ENCODE data around the gene CASP3. TPM values are rescaled to one million over a fixed set of nuclear protein-coding genes. Genes with fewer than 3 reads are reported as not detected.

CASP3 gene
- total RNA-seq, 1 donor from 2014 or later: 40.8 TPM

DNA sequence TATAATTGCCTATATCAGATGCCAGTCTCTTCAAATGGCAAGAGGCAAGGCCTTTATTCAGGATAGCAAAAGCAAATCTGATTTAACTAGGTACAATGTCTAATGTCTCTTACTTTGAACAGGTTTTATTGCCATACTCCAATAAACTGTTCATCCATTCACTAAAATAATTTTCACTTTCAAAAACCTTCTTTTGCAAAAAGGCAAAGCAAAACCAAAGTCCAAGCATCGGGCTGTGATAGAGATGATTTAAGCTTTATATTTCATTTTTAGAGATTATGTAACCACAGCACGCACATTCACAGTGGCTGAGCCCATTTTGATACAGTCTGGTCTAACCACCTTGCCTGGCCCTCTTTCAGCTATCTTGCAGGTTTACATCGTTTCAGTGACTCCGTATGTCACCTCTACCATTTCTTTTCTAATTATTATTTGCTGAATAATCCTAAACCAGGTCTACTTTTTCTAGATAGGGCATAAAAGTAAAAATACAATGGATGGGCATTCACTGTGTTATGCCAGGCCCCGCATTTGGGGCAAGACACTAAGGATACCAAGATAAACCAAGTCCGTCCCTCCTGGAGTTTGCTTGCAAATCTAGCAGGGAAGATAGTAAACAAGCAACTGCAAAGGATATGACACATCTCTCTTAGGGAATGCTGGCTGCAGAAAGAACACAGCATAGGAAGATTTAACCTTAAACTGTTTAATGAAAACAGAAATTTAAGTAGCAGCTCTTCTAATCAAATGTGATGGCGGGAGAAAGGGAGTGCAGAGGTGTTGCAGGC is 1.8 kb downstream of the CASP3 start:
- TF ChIP-seq, protein P1, sequence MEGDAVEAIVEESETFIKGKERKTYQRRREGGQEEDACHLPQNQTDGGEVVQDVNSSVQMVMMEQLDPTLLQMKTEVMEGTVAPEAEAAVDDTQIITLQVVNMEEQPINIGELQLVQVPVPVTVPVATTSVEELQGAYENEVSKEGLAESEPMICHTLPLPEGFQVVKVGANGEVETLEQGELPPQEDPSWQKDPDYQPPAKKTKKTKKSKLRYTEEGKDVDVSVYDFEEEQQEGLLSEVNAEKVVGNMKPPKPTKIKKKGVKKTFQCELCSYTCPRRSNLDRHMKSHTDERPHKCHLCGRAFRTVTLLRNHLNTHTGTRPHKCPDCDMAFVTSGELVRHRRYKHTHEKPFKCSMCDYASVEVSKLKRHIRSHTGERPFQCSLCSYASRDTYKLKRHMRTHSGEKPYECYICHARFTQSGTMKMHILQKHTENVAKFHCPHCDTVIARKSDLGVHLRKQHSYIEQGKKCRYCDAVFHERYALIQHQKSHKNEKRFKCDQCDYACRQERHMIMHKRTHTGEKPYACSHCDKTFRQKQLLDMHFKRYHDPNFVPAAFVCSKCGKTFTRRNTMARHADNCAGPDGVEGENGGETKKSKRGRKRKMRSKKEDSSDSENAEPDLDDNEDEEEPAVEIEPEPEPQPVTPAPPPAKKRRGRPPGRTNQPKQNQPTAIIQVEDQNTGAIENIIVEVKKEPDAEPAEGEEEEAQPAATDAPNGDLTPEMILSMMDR (conservative IDR thresholded peaks at IDR 0.05): no peak
- Mint-ChIP-seq H3K4me1 (ENCODE audit: unreplicated experiment) (peaks cover 51% of the 10 kb centered on the region), H3K36me3 (peaks cover 15% of the 10 kb centered on the region), H3K9me3 (no peaks in the 10 kb centered on the region), H3K27me3 (no peaks in the 10 kb centered on the region), H3K4me3 (peak overlapping the region; percentile 94), H3K27ac (peak overlapping the region; percentile 92)
- no peak for DNase-seq (ENCODE audit: extremely low spot score, unreplicated experiment)

DNA sequence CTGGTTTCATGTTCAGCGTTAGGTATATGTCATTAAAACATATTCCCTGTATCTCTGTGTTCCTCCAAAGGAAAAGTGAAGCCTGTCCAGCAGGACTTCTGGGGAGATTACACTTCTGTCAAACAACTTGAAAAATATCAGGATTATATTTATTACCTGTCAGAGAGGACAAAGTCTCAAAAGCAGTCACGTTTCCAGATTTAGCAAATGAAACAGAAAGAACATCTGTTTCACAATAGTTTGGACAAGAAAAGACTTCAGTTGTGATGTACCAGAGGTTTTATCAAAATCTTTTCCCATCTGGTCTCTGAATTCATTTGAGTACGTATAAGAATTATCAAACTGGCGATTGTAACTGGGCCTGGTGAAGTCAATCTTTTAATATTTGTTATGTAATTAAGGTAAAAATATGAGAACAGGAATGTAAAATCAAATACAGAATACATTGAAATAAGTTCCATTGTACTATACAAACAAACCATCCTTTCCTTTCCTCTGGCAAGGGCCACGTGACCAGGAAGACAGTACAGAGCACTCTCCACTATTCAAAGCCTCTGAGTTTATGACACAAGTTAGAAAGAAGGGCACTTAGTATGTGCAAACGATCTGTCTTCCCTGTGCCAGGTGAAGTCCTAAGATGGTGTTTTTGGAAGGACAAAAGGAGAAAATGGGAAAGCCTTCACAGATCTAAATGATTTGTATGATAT is 3.2 kb downstream of the CASP3 start:
- H3K4me3 Mint-ChIP-seq: peak overlapping the region; percentile 94
- H3K27ac Mint-ChIP-seq: peak overlapping the region; percentile 57

DNA sequence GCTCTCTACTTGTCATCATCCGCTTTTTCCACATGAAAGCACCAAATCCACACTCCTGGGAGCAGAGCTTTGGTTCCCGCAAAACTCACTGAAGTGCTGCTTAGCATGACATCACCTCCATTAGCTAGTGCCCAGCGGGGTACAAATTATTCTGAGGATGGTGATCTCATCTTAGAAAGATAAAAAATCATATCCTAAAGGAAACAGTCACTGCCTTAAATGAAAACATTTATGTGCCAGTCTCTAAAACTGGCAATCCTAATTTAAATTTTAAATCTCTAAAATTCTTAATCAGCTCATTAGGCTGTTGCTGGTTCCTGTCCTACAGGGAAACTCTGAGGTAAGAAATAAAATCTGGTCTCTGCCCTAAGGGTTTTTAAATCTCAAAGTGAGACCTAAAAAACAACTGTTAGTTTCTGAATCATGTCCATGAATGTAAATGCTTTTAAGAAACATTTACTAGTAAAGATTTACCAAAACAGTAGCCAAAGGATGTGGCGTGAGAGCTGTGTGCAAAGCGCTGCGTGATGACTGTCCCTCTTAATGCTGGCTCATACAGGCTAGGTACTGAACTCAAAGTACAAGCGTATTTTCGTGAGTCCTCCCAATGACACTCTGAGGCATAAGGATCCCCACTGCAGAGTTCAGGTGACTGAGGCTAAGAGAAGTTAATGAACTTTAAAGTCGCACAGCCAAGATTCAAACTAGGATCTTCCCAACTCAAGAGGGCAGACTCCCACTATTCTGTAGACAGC is 4.5 kb downstream of the CASP3 start:
- DNase-seq (ENCODE audit: extremely low spot score, unreplicated experiment): no peak
- H3K27me3 Mint-ChIP-seq: no peaks in the 10 kb centered on the region
- peak overlapping the region; percentile 41 for H3K4me3 Mint-ChIP-seq
- no peaks in the 10 kb centered on the region for H3K9me3 Mint-ChIP-seq
- peak overlapping the region; percentile 18 for H3K27ac Mint-ChIP-seq
- TF ChIP-seq, protein P1 (conservative IDR thresholded peaks at IDR 0.05): no peak
- H3K4me1 Mint-ChIP-seq (ENCODE audit: unreplicated experiment): peaks cover 36% of the 10 kb centered on the region
- H3K36me3 Mint-ChIP-seq: peaks cover 27% of the 10 kb centered on the region

More for the DNA sequence above, 3.2 kb downstream of the CASP3 start:
- TF ChIP-seq, protein P1 (conservative IDR thresholded peaks at IDR 0.05): no peak
- no peak for DNase-seq (ENCODE audit: extremely low spot score, unreplicated experiment)
- Mint-ChIP-seq H3K36me3 (peaks cover 23% of the 10 kb centered on the region), H3K4me1 (ENCODE audit: unreplicated experiment) (peaks cover 44% of the 10 kb centered on the region), H3K27me3 (no peaks in the 10 kb centered on the region), H3K9me3 (no peaks in the 10 kb centered on the region)

DNA sequence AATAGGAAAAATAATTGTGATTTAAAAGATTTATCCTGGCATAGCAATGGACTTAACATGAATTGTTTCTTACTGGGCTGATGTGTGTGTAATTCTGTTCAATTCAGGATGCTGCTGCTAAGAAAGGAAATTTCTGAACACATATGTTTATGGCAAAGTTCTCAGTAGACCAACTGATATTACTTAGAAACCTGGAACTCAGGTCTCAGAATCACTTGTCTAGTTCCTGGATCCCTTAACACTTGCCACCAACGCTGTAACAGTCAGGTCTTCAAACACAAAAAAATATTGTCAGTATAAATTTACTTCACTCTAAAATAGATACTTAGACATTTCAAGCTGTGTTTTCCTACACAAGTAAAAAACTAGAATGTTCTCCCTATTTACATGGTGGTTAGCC is 5.5 kb downstream of the CASP3 start:
- no peaks in the 10 kb centered on the region for H3K9me3 Mint-ChIP-seq
- peak overlapping the region; percentile 39 for H3K27ac Mint-ChIP-seq
- H3K4me1 Mint-ChIP-seq (ENCODE audit: unreplicated experiment): peaks cover 36% of the 10 kb centered on the region
- no peak for DNase-seq (ENCODE audit: extremely low spot score, unreplicated experiment)
- no peak overlapping the region for H3K4me3 Mint-ChIP-seq
- TF ChIP-seq, protein P1 (conservative IDR thresholded peaks at IDR 0.05): no peak
- H3K27me3 Mint-ChIP-seq: no peaks in the 10 kb centered on the region
- H3K36me3 Mint-ChIP-seq: peaks cover 31% of the 10 kb centered on the region

DNA sequence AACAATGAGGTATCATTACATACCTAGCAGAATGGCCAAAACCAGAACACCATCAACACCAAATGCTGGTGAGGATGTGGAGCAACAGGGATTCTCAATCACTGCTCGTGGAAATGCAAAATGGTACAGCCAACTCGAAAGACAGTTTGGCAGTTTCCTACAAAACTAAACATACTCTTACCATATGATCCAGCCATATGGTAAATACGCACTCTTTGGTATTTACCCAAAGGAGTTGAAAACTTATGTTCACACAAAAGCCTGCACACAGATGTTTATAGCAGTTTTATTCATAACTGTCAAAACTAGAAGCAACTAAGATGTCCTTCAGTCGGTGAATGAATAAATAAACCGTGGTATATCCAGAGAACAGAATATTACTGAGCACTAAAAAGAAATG is 7.8 kb downstream of the CASP3 start:
- no peak overlapping the region for H3K4me3 Mint-ChIP-seq
- no peaks in the 10 kb centered on the region for H3K9me3 Mint-ChIP-seq
- no peaks in the 10 kb centered on the region for H3K27me3 Mint-ChIP-seq
- H3K36me3 Mint-ChIP-seq: peaks cover 35% of the 10 kb centered on the region
- TF ChIP-seq, protein P1 (conservative IDR thresholded peaks at IDR 0.05): no peak
- H3K27ac Mint-ChIP-seq: no peak overlapping the region
- DNase-seq (ENCODE audit: extremely low spot score, unreplicated experiment): no peak
- peaks cover 18% of the 10 kb centered on the region for H3K4me1 Mint-ChIP-seq (ENCODE audit: unreplicated experiment)

Measured in type B pancreatic cell (in vitro differentiated cells).